PC-3 (cell line): ENCODE data around the gene PSMB9.

Experiments
- EZH2 ChIP-seq: fragments of 300-600 bp; sonication (generic); IDR thresholded peaks from one replicate; pipeline ENCODE4 v1.6.1; 2017; ENCODE audit warnings: antibody characterized with exemption, mild to moderate bottlenecking, low read length; ENCODE audit not compliant: unreplicated experiment
- EZH2phosphoT487 ChIP-seq: fragments of 300-600 bp; sonication (generic); IDR thresholded peaks from 2 replicates; pipeline ENCODE4 v1.6.1; 2018; ENCODE audit warnings: mild to moderate bottlenecking, antibody characterized with exemption, low read length, borderline replicate concordance
- TF ChIP-seq, protein P1 (sequence below): fragments of 300-600 bp; sonication (generic); conservative IDR thresholded peaks from 2 replicates; pipeline ENCODE4 v1.5.1; 2017; ENCODE audit warnings: antibody characterized with exemption, low read depth, mild to moderate bottlenecking, low read length

DNA sequence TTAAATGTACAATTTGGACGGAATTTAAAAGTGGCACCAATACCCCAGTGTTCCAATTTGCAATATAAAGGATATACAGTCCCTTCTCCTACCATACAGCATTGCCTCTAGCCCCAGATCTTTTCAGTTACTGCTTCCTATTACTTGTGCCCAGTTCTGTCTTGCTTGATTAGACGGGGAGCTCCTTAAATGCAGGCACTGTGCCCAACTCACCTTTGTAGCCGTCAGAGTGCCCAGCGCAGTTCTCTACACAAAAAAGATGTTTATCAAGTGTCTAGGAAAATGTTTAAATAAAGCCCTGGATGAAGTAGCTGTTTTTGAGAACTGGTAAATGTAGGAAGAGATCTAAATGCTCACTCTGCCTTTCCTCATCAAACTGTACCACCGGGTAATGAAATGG, 23.1 kb upstream of the PSMB9 start:
- TF ChIP-seq, protein P1, sequence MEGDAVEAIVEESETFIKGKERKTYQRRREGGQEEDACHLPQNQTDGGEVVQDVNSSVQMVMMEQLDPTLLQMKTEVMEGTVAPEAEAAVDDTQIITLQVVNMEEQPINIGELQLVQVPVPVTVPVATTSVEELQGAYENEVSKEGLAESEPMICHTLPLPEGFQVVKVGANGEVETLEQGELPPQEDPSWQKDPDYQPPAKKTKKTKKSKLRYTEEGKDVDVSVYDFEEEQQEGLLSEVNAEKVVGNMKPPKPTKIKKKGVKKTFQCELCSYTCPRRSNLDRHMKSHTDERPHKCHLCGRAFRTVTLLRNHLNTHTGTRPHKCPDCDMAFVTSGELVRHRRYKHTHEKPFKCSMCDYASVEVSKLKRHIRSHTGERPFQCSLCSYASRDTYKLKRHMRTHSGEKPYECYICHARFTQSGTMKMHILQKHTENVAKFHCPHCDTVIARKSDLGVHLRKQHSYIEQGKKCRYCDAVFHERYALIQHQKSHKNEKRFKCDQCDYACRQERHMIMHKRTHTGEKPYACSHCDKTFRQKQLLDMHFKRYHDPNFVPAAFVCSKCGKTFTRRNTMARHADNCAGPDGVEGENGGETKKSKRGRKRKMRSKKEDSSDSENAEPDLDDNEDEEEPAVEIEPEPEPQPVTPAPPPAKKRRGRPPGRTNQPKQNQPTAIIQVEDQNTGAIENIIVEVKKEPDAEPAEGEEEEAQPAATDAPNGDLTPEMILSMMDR, result no peak
- no peak for TF ChIP-seq EZH2
- TF ChIP-seq EZH2phosphoT487, result no peak
